Fibroblast of mammary gland (primary cell): ENCODE measurements around the gene SENP2.

Source experiments
- DNase-seq: peaks from one replicate; pipeline ENCODE4 v3.0.0-alpha.2; 2010; ENCODE audit warnings: low read depth
- H3K4me3 ChIP-seq: 2 replicates; pipeline ENCODE4 v1.5.1; 2011; ENCODE audit warnings: low read depth, mild to moderate bottlenecking, low read length, moderate library complexity; ENCODE audit not compliant: control insufficient read depth
- CTCF ChIP-seq: conservative IDR thresholded peaks from 2 replicates; pipeline ENCODE4 v1.5.1; 2011; ENCODE audit warnings: low read depth, low read length, inconsistent platforms; ENCODE audit not compliant: control insufficient read depth, insufficient read depth

Gene SENP2

GRCh38 chr3:185585859-185586685 is at the start of gene SENP2:
Gene SENP2 (plus strand): TSS chr3:185586295. CDS start chr3:185586414, 119 bp downstream.
- no peak for TF ChIP-seq CTCF
- peak; percentile 98 for DNase-seq

GRCh38 chr3:185537369-185537970 is 48.6 kb upstream of the SENP2 start:
- DNase-seq, result peak; percentile 89
- H3K4me3 ChIP-seq, result no peak overlapping the region
- TF ChIP-seq CTCF, result no peak

More at GRCh38 chr3:185585859-185586685, at the start of gene SENP2:
- H3K4me3 ChIP-seq, result peak within 1 kb of the TSS; percentile 91

- no peak overlapping the region for H3K4me3 ChIP-seq
- no peak for DNase-seq
- TF ChIP-seq CTCF, result no peak
These were observed 46.2 kb upstream of the SENP2 start for GRCh38 chr3:185539934-185540333.

- no peak for DNase-seq
- no peak for TF ChIP-seq CTCF
- no peak overlapping the region for H3K4me3 ChIP-seq
These were observed 45.4 kb upstream of the SENP2 start for GRCh38 chr3:185540695-185541094.

- TF ChIP-seq CTCF, result no peak
- DNase-seq, result peak; percentile 99
These were observed 37.0 kb upstream of the SENP2 start for GRCh38 chr3:185549122-185549521.

GRCh38 chr3:185549651-185550111 is 36.4 kb upstream of the SENP2 start:
- H3K4me3 ChIP-seq, result no peak overlapping the region
- TF ChIP-seq CTCF, result no peak
- DNase-seq, result no peak

More at GRCh38 chr3:185549122-185549521, 37.0 kb upstream of the SENP2 start:
- H3K4me3 ChIP-seq, result no peak overlapping the region
